Measurements from ENCODE around the gene RAB27A. TPM values are rescaled to one million over a fixed set of nuclear protein-coding genes. Genes with fewer than 3 reads are reported as not detected.
A peak's percentile ranks its signal among the peaks of the same experiment; 100 is the strongest.

RAB27A gene
- total and polyA plus RNA-seq, 2 donors (not counting 1 experiment from before 2014, with no cell fraction given): 14.4 to 47.4 TPM

GRCh38 chr15:55284426-55284825 lies 5.2 kb downstream of the RAB27A start:
- Histone ChIP-seq H3K36me3 (ENCODE audit: control insufficient read depth, insufficient read depth, low read length) (no peaks in the 10 kb centered on the region), H3K4me1 (ENCODE audit: control insufficient read depth, extremely low read depth, insufficient read depth, low read length) (peaks cover 21% of the 10 kb centered on the region), H4K20me1 (ENCODE audit: control insufficient read depth, extremely low read depth, insufficient read depth, low read length) (no peaks in the 10 kb centered on the region), H3K27ac (ENCODE audit: insufficient read depth, low read length) (no peak overlapping the region), H3K9ac (ENCODE audit: insufficient read depth, low read length) (no peak overlapping the region), H3K4me3 (replicated peaks in 1 of 4; ENCODE audit: control extremely low read depth in 1 of 4, insufficient read depth in 1 of 4, low read depth in 3 of 4, low read length in 4 of 4) (no peak overlapping the region), H2AFZ (ENCODE audit: low read length) (no peak overlapping the region), H3K27me3 (ENCODE audit: control insufficient read depth, insufficient read depth, low read length) (no peaks in the 10 kb centered on the region), H3K4me2 (ENCODE audit: extremely low read depth, insufficient read depth, low read length) (no peak overlapping the region), H3K79me2 (ENCODE audit: control insufficient read depth, insufficient read depth, low read length) (peaks cover 8% of the 10 kb centered on the region), H3K9me3 (ENCODE audit: control insufficient read depth, insufficient read depth, low read depth, low read length) (no peaks in the 10 kb centered on the region)
- TF ChIP-seq EZH2 (IDR thresholded peaks at IDR 0.05; ENCODE audit: low read length, missing control alignments): no peak
- TF ChIP-seq CTCF (conservative IDR thresholded peaks at IDR 0.05 in 1 of 2, IDR thresholded peaks at IDR 0.05 in 1 of 2; ENCODE audit: low read depth in 1 of 2, low read length in 2 of 2): no peak
- no peak for DNase-seq (ENCODE audit: low read depth in 2 of 2)

DNA sequence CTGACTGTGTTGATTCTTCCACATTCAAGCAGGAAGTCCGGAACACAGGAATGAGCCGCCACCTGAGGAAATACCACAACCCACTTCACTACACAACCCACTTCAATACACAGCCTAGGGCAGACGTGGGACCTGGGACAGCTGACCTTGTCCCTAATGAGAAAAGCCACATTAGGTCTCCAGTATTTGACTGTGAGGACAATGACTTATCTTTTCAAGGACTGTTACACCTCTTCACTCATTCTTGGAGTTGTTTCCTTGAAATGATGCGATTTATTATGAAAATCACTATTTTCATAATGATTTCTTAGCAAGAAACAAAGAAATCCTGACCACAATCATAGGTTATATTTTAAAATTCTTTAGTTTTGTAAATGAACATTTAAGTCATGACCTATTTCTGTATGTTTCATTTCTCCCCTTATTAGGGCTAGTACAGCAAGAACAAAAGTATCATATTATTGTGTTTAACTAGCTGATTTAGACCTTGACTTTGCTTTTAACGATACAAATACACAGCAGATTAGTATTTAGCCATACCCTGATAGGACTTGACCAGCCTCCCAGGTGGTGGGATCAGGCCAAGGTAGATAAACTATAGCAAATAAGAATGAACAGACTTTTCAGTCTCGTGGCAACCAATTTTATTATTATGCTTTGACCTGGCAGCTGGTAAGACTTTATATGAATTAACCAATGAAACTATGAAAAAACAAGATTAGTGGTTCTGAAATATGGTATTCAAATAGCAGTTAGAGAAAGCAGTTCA lies 6.0 kb downstream of the RAB27A start:
- DNase-seq (ENCODE audit: low read depth in 2 of 2): no peak
- Histone ChIP-seq H3K4me2 (ENCODE audit: extremely low read depth, insufficient read depth, low read length) (no peak overlapping the region), H3K4me1 (ENCODE audit: control insufficient read depth, extremely low read depth, insufficient read depth, low read length) (peaks cover 24% of the 10 kb centered on the region), H3K9ac (ENCODE audit: insufficient read depth, low read length) (no peak overlapping the region), H4K20me1 (ENCODE audit: control insufficient read depth, extremely low read depth, insufficient read depth, low read length) (no peaks in the 10 kb centered on the region), H2AFZ (ENCODE audit: low read length) (no peak overlapping the region), H3K36me3 (ENCODE audit: control insufficient read depth, insufficient read depth, low read length) (no peaks in the 10 kb centered on the region), H3K4me3 (replicated peaks in 1 of 4; ENCODE audit: control extremely low read depth in 1 of 4, insufficient read depth in 1 of 4, low read depth in 3 of 4, low read length in 4 of 4) (no peak overlapping the region), H3K79me2 (ENCODE audit: control insufficient read depth, insufficient read depth, low read length) (peaks cover 5% of the 10 kb centered on the region), H3K9me3 (ENCODE audit: control insufficient read depth, insufficient read depth, low read depth, low read length) (no peaks in the 10 kb centered on the region), H3K27ac (ENCODE audit: insufficient read depth, low read length) (no peak overlapping the region), H3K27me3 (ENCODE audit: control insufficient read depth, insufficient read depth, low read length) (no peaks in the 10 kb centered on the region)
- TF ChIP-seq EZH2 (IDR thresholded peaks at IDR 0.05; ENCODE audit: low read length, missing control alignments) (no peak), CTCF (conservative IDR thresholded peaks at IDR 0.05 in 1 of 2, IDR thresholded peaks at IDR 0.05 in 1 of 2; ENCODE audit: low read depth in 1 of 2, low read length in 2 of 2) (no peak)

GRCh38 chr15:55282284-55282833 lies 7.3 kb downstream of the RAB27A start:
- H3K4me2 ChIP-seq (ENCODE audit: extremely low read depth, insufficient read depth, low read length): peak overlapping the region; percentile 38
- H3K4me1 ChIP-seq (ENCODE audit: control insufficient read depth, extremely low read depth, insufficient read depth, low read length): peaks cover 24% of the 10 kb centered on the region
- H3K27ac ChIP-seq (ENCODE audit: insufficient read depth, low read length): peak overlapping the region; percentile 6

More at GRCh38 chr15:55282284-55282833, 7.3 kb downstream of the RAB27A start:
- Histone ChIP-seq H3K27me3 (ENCODE audit: control insufficient read depth, insufficient read depth, low read length) (no peaks in the 10 kb centered on the region), H3K9me3 (ENCODE audit: control insufficient read depth, insufficient read depth, low read depth, low read length) (no peaks in the 10 kb centered on the region), H2AFZ (ENCODE audit: low read length) (no peak overlapping the region), H3K9ac (ENCODE audit: insufficient read depth, low read length) (no peak overlapping the region), H4K20me1 (ENCODE audit: control insufficient read depth, extremely low read depth, insufficient read depth, low read length) (no peaks in the 10 kb centered on the region), H3K79me2 (ENCODE audit: control insufficient read depth, insufficient read depth, low read length) (peaks cover 5% of the 10 kb centered on the region), H3K4me3 (replicated peaks in 1 of 4; ENCODE audit: control extremely low read depth in 1 of 4, insufficient read depth in 1 of 4, low read depth in 3 of 4, low read length in 4 of 4) (no peak overlapping the region), H3K36me3 (ENCODE audit: control insufficient read depth, insufficient read depth, low read length) (no peaks in the 10 kb centered on the region)
- DNase-seq (ENCODE audit: low read depth in 2 of 2): peak; percentile 88 to 91
- TF ChIP-seq EZH2 (IDR thresholded peaks at IDR 0.05; ENCODE audit: low read length, missing control alignments) (no peak), CTCF (conservative IDR thresholded peaks at IDR 0.05 in 1 of 2, IDR thresholded peaks at IDR 0.05 in 1 of 2; ENCODE audit: low read depth in 1 of 2, low read length in 2 of 2) (no peak)

Measured in fibroblast of lung (primary cell).